Activated effector memory CD4-positive, alpha-beta T cell treated with Interleukin-2 at 50 U/mL for 16 hours (primary cell): ENCODE data around the gene PFKFB2.

ENCODE experiments used
- DNase-seq: peaks from one replicate; pipeline ENCODE4 v3.0.0-alpha.2; 2020

Gene PFKFB2

GRCh38 chr1:207093944-207094343, 40.9 kb downstream of the PFKFB2 start:
- no peak for DNase-seq

- DNase-seq = no peak
These were observed 44.8 kb downstream of the PFKFB2 start for GRCh38 chr1:207097871-207098324.

GRCh38 chr1:207101720-207102119, 48.6 kb downstream of the PFKFB2 start:
- no peak for DNase-seq

GRCh38 chr1:207102146-207102545, 49.1 kb downstream of the PFKFB2 start:
- DNase-seq = no peak

- DNase-seq = no peak
These were observed 49.6 kb downstream of the PFKFB2 start for GRCh38 chr1:207102659-207103058.

GRCh38 chr1:207103892-207104373, 50.9 kb downstream of the PFKFB2 start, which contains the start of gene C4BPA:
TSS of gene C4BPA (plus strand) at chr1:207104233. CDS start at chr1:207113026, 8,793 bp downstream.
- no peak for DNase-seq

GRCh38 chr1:207109004-207109403, 55.9 kb downstream of the PFKFB2 start:
- DNase-seq = no peak

- DNase-seq = no peak
These were observed 59.7 kb downstream of the PFKFB2 start for GRCh38 chr1:207112616-207113296.

- no peak for DNase-seq
These were observed 62.2 kb downstream of the PFKFB2 start for GRCh38 chr1:207115269-207115668.

GRCh38 chr1:207124389-207124788, 71.3 kb downstream of the PFKFB2 start:
- DNase-seq = no peak

GRCh38 chr1:207128336-207128921, 75.4 kb downstream of the PFKFB2 start:
- no peak for DNase-seq

GRCh38 chr1:207129053-207129452, 76.0 kb downstream of the PFKFB2 start:
- no peak for DNase-seq
